GM12891 (cell line): Measurements from ENCODE around the gene DCDC2.

Experiments
- DNase-seq: peaks from one replicate; pipeline ENCODE4 v3.0.0; 2011; ENCODE audit warnings: low spot score; ENCODE audit not compliant: insufficient read length
- FAIRE-seq: peaks from 2 replicates; lab custom pipeline; 2011; peaks lifted over from hg19 to GRCh38; lab: Jason Lieb, UNC
- PAX5 ChIP-seq: IDR thresholded peaks from 2 replicates; pipeline ENCODE4 v1.6.1; 2011; ENCODE audit warnings: low read length, moderate library complexity, mild to moderate bottlenecking; ENCODE audit not compliant: insufficient read depth, severe bottlenecking
- POLR2A ChIP-seq: IDR thresholded peaks from 2 replicates; pipeline ENCODE4 v1.6.1; 2011; ENCODE audit warnings: low read depth, low read length, control low read depth
- POLR2AphosphoS5 ChIP-seq: IDR thresholded peaks from 2 replicates; pipeline ENCODE4 v1.6.1; 2011; ENCODE audit warnings: low read depth, low read length, control low read depth
- POU2F2 ChIP-seq: IDR thresholded peaks from 2 replicates; pipeline ENCODE4 v1.6.1; 2011; ENCODE audit warnings: low read depth, mild to moderate bottlenecking, control low read depth, low read length, moderate library complexity
- SPI1 ChIP-seq: IDR thresholded peaks from 2 replicates; pipeline ENCODE4 v1.6.1; 2011; ENCODE audit warnings: low read depth, low read length, control low read depth
- TAF1 ChIP-seq: IDR thresholded peaks from 2 replicates; pipeline ENCODE4 v1.6.1; 2011; ENCODE audit warnings: low read depth, low read length, control low read depth

Gene DCDC2

DNA sequence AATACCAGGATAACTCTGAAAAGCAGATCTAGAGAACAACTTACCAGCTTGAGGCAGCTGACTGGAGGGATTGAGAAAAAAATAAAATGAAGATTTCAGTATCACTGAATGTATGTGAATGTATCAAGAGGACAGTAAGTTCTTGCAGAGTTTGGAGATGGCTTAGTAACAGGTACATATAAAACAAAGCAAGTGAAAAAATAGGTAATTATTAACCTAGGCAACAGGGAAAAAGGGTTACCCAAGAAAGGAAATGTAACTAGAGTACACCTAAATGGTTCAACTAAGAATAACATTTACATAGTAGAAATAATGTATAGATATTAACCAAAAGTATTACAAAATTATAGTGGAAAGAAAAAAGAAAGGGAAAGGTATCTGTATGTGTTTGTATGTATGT, 164.5 kb downstream of the DCDC2 start:
- TF ChIP-seq PAX5 (no peak), POU2F2 (no peak), POLR2AphosphoS5 (no peak)
- FAIRE-seq (no peak), DNase-seq (no peak)

DNA sequence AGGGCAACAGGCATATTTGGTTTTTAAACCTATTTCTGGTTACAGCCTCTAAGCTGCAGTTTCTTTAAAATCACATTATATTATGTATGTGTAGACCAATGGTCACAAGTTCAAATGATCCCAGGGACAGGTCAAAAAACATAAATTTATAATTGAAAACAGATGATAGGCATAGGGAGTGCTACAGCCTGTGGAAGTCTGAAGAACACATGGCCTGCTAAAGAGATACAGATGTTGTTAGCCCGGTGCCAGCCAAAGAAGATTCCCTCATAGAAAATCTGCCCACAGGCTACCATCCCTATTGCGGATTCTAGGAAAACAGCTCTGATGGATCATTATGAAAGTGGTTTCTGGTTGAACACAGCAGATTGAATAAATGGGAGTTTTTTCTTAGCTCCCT, 166.5 kb downstream of the DCDC2 start:
- TF ChIP-seq TAF1: no peak
- TF ChIP-seq SPI1: no peak
- TF ChIP-seq POU2F2: no peak
- no peak for TF ChIP-seq POLR2A
- DNase-seq (no peak), FAIRE-seq (no peak)

DNA sequence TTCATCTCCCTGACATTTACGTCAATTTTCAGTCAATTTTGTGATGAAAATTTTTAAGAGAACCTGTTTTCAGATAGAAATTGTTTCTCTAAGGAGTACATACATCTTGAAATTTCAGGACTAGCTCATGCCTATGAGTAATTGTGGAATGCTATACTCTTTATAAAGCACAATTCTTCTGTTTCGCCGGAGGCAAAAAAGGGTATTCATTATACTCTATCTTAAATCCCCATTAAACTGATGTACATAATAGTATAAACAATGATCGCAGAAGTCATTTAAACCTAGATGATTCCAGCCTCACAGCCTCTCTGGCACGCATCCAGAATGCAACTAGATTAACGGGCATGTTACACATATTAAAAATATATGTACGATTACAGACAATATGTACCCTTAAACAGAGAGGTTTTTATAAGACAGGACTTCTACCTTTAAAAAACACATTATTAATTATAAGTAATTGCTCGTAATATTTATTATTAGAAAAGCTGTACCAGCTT, 169.2 kb downstream of the DCDC2 start:
- no peak for FAIRE-seq
- TF ChIP-seq TAF1 (no peak), PAX5 (no peak), POU2F2 (no peak), POLR2AphosphoS5 (no peak), POLR2A (no peak), SPI1 (no peak)
- no peak for DNase-seq

DNA sequence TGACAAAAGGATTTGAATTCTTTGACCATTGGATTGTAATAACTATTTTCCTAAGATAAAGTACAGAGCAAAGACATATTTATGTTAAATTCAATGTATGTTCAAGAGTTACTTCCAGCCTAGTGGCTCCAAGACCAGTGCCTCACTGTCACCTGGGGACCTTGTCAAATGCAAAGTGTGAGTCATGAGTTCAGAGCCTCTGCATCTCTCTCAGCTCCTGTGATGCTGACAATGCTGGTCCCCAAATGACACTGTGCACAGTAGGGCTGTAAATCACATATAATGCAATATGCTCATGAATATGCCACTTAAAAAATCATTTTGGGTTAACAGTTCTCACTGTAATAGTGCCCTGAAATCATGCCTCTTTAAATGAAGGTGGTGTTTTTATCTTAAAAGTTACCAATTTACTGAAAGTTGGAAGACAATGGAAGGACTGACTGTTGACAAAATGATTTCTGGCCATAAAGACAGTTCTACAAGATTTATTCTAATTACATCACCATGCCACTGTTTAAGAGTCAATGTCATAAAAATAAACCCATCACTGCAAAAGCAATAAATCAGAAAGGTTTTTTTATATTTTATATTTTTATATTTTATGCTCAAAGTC, 169.8 kb downstream of the DCDC2 start:
- FAIRE-seq: no peak

DNA sequence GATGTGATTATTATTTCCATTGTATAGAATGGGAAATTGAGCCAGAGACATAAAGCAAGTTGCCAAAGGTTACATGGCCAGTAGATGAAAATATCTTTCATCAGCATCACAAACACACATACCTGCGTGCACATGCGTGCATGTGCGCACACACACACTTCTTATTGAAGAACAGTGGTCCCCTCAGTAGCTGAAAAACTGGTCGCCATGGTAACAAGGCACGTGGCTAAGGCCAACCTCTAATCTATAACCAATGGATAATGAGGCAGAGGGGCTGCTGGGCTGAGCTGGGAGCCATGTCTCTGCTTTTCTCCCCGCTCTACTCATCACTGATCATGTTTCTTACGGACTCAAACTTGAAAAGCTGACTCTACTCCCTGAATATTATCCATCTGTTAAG, 171.5 kb downstream of the DCDC2 start:
- TF ChIP-seq TAF1 (no peak), PAX5 (no peak), SPI1 (no peak), POU2F2 (no peak), POLR2A (no peak)
- no peak for DNase-seq
- FAIRE-seq: no peak

More for the DNA sequence above, 169.8 kb downstream of the DCDC2 start:
- DNase-seq: no peak
- TF ChIP-seq TAF1: no peak
- TF ChIP-seq POLR2AphosphoS5: no peak
- TF ChIP-seq SPI1: no peak
- TF ChIP-seq POLR2A: no peak
- no peak for TF ChIP-seq POU2F2
- TF ChIP-seq PAX5: no peak

DNA sequence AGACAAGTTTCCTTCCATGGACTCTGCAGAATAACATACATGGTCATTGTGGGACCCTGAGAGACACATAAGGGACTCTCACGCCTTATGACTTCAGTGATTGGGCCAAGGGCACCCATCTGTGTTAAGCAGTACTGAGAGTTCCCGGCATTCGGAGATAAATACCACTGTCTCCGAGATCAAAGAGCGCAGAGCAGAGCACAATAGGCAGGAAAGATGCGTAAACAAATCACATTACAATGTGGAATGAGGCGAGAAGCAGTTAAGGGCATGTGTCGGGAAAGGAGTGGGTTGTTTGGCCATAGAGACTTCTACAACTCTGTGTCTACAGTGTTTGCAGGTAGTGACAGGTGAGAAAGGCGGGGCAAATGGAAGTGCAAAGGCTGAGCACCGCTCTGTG, 174.3 kb downstream of the DCDC2 start:
- TF ChIP-seq POU2F2: no peak
- TF ChIP-seq TAF1: no peak
- no peak for TF ChIP-seq SPI1
- no peak for TF ChIP-seq POLR2AphosphoS5
- TF ChIP-seq POLR2A: no peak
- TF ChIP-seq PAX5: no peak
- FAIRE-seq (no peak), DNase-seq (no peak)

DNA sequence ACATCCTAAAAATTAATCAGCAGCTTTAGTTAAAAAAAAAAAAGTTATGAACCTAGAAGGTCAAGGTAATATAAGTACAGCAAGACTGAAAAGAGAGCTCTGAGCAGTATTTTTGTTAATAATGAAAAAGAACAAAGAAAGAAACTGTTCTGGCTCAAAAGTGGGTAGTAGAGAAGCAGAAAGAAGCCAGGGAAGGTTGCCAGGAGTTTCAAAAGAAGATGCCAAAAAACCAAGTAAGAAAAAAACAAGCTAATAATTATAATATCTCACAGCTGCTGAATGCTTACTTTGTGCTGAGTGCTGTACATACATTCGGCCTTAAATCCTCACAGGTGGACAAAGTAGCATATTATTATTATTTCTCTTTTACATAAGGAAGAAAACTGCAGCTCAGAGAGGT, 200.0 kb downstream of the DCDC2 start:
- TF ChIP-seq POLR2A (no peak), PAX5 (no peak), TAF1 (no peak), POLR2AphosphoS5 (no peak), SPI1 (no peak), POU2F2 (no peak)
- FAIRE-seq (no peak), DNase-seq (no peak)

DNA sequence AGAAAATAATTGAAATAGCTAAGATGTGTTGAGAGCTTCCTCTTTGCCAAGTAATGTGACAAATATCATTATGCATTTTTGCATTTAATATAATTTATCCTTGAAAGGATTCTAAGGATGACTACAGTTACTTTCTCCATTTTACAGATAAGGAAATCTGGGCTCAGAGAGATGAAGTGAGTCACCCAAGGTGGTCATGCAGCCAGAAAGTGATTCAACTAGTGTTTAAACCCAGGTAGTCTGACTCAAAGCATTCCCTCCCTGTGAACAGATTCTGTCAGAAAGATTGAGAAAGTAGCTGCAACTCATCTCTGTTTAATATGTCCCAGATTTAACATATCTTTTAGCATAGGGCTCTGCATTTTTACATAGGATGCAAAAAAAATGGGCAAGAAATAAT, 203.7 kb downstream of the DCDC2 start:
- FAIRE-seq (no peak), DNase-seq (no peak)
- TF ChIP-seq POU2F2 (no peak), PAX5 (no peak), TAF1 (no peak), POLR2AphosphoS5 (no peak), SPI1 (no peak), POLR2A (no peak)

DNA sequence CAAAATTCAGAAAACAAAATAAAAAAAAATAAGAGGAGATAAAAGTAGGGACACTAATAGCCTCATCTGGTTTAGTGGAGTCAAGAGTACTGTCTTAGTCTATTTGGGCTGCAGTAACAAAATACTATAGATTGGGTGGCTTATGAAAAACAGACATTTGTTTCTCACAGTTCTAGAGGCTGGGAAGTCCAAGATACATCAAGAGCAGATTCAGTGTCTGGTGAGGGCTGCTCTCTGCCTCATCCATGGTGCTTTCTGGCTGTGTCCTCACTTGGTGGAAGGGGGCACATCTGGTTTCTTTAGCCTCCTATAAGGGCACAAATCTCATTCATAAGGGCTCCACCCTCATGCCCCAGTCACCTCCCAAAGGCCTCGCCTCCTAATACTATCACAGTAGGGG, 205.8 kb downstream of the DCDC2 start:
- FAIRE-seq (no peak), DNase-seq (no peak)
- TF ChIP-seq POLR2AphosphoS5 (no peak), PAX5 (no peak), POU2F2 (no peak), SPI1 (no peak), POLR2A (no peak), TAF1 (no peak)

DNA sequence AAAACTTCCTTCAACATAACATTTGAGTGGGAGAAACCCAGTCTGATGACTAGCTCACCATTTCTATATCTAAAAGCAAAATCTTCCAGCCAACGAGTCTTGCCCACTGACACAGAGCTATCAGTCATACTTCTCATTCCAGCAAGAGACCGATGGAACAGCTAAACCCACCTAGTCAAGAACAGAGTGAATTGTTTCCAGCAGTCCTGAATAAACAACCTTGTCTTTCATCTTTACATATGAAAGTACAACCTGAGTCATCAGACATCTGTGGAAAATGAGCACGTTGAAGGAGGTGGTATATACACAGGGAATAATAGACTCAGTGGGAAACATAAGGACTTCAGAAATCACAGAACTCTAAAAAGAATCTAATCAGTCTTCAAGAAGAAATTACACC, 208.0 kb downstream of the DCDC2 start:
- no peak for FAIRE-seq

More for the DNA sequence above, 208.0 kb downstream of the DCDC2 start:
- TF ChIP-seq POU2F2 (no peak), PAX5 (no peak)
- no peak for DNase-seq
